NOMO-1 treated with DMSO at 0.1 percent for 48 hours (cell line): ENCODE measurements around the gene ERC1.

Source experiments
- DNase-seq: peaks from one replicate; lab custom pipeline; 2025; ENCODE audit not compliant: unreplicated experiment; lab: John Stamatoyannopoulos, UW

Gene ERC1

GRCh38 chr12:1281683-1282366 lies 290.8 kb downstream of the ERC1 start:
- DNase-seq = no peak

- no peak for DNase-seq
These were observed 291.8 kb downstream of the ERC1 start for GRCh38 chr12:1282670-1283315.

GRCh38 chr12:1283316-1283715 lies 292.3 kb downstream of the ERC1 start:
- DNase-seq = no peak

GRCh38 chr12:1284611-1285010 lies 293.6 kb downstream of the ERC1 start:
- no peak for DNase-seq

GRCh38 chr12:1287446-1287975 lies 296.5 kb downstream of the ERC1 start:
- DNase-seq = no peak

GRCh38 chr12:1288333-1288732 lies 297.3 kb downstream of the ERC1 start:
- no peak for DNase-seq

GRCh38 chr12:1289371-1290155 lies 298.5 kb downstream of the ERC1 start:
- peak; percentile 68 for DNase-seq

GRCh38 chr12:1290716-1291115 lies 299.7 kb downstream of the ERC1 start:
- no peak for DNase-seq

GRCh38 chr12:1291601-1292332 lies 300.7 kb downstream of the ERC1 start:
- no peak for DNase-seq

- DNase-seq = no peak
These were observed 302.9 kb downstream of the ERC1 start for GRCh38 chr12:1293901-1294300.

- no peak for DNase-seq
These were observed 306.2 kb downstream of the ERC1 start for GRCh38 chr12:1297206-1297605.

- DNase-seq = no peak
These were observed 306.7 kb downstream of the ERC1 start for GRCh38 chr12:1297639-1298175.

GRCh38 chr12:1300460-1300859 lies 309.4 kb downstream of the ERC1 start:
- no peak for DNase-seq

- DNase-seq = no peak
These were observed 311.3 kb downstream of the ERC1 start for GRCh38 chr12:1302201-1302870.

GRCh38 chr12:1305063-1305434 lies 314.0 kb downstream of the ERC1 start:
- DNase-seq = no peak

- DNase-seq = peak; percentile 58
These were observed 314.9 kb downstream of the ERC1 start for GRCh38 chr12:1305791-1306500.

- no peak for DNase-seq
These were observed 315.8 kb downstream of the ERC1 start for GRCh38 chr12:1306817-1307216.

- no peak for DNase-seq
These were observed 316.8 kb downstream of the ERC1 start for GRCh38 chr12:1307796-1308195.

GRCh38 chr12:1309613-1310012 lies 318.6 kb downstream of the ERC1 start:
- no peak for DNase-seq

- DNase-seq = no peak
These were observed 319.6 kb downstream of the ERC1 start for GRCh38 chr12:1310653-1311052.
